ENCODE measurements around the gene KRTAP5-2.

GRCh38 chr11:1571760-1572196, 26.3 kb downstream of the KRTAP5-2 start:
- TF ChIP-seq GATA3 (IDR thresholded peaks at IDR 0.05; ENCODE audit: low read depth, low read length) (no peak), GATA2 (IDR thresholded peaks at IDR 0.05; ENCODE audit: low read depth, low read length) (no peak)

Data from SH-SY5Y (cell line).